Heart right ventricle (tissue), 16 donors: ENCODE data around the gene EMCN. TPM values are rescaled to one million over a fixed set of nuclear protein-coding genes. Genes with fewer than 3 reads are reported as not detected.

Experiments used
- ATAC-seq, 8 donors: fragments of 200-7000 bp; cut with Tn5 transposase; one replicate each; pipeline ENCODE4 v1.9.1; 2020; ENCODE audit warnings: mild to moderate bottlenecking in 8 of 8, moderate library complexity in 8 of 8, moderate number of reproducible peaks in 1 of 8
- DNase-seq, 2 donors: peaks; one replicate each; pipeline ENCODE4 v3.0.0-alpha.2; 2020
- H3K27ac ChIP-seq, 10 donors: fragments of 200-600 bp; sonication (generic) in 2 of 10; one replicate each; pipeline versions ENCODE4 v1.5.0 to v1.8.0; 2020 to 2022; ENCODE audit warnings: mild to moderate bottlenecking in 3 of 10
- H3K27me3 ChIP-seq, 7 donors: fragments of 200-600 bp; one replicate each; pipeline ENCODE4 v1.8.0; 2021 to 2022; ENCODE audit warnings: mild to moderate bottlenecking in 2 of 7
- H3K36me3 ChIP-seq, 9 donors: fragments of 200-600 bp; sonication (generic) in 1 of 9; one replicate each; pipeline versions ENCODE4 v1.5.0 to v1.8.0; 2020 to 2022; ENCODE audit warnings: mild to moderate bottlenecking in 2 of 9
- H3K4me1 ChIP-seq, 9 donors: fragments of 200-600 bp; sonication (generic) in 1 of 9; one replicate each; pipeline versions ENCODE4 v1.5.0 to v1.8.0; 2020 to 2022; ENCODE audit warnings: mild to moderate bottlenecking in 4 of 9
- H3K4me3 ChIP-seq, 10 donors: fragments of 200-600 bp; sonication (generic) in 2 of 10; one replicate each; pipeline versions ENCODE4 v1.5.0 to v1.8.0; 2020 to 2022; ENCODE audit warnings: mild to moderate bottlenecking in 7 of 10, moderate library complexity in 2 of 10
- H3K9me3 ChIP-seq, 11 donors: fragments of 200-600 bp in 10 of 11; sonication (generic) in 2 of 11; one replicate each; pipeline versions ENCODE4 v1.5.0 to v1.8.0; 2013 to 2022; ENCODE audit warnings: mild to moderate bottlenecking in 2 of 11, control low read depth in 1 of 11, moderate library complexity in 1 of 11
- WGBS, 2 donors: extraction: QIAGEN DNeasy Blood & Tissue Kit; methylation state at CpG; one replicate each; pipeline ENCODE4 v1.1.7; 2013; ENCODE audit warnings: inconsistent platforms in 1 of 2; 5-methylcytosine and 5-hydroxymethylcytosine counted together
- intact Hi-C, 10 donors: fragments of 100-400 bp; cut with DNase I; formaldehyde crosslinking; loops; one replicate each; pipeline versions ENCODE4 v1.11.1 to v1.14.2; 2022
- polyA plus RNA-seq, 2 donors: library from polyadenylated mRNA; stranded (reverse); fragments of 200-250 nt; gene quantifications; one replicate each; pipeline ENCODE4 v1.2.3, GENCODE V29; 2013
- total RNA-seq, 10 donors: library from RNA; stranded (reverse); fragmentation: NEBNext Ultra II Directional in 3 of 10; extraction: Animal tissue kit (Norgen Biotek cat#: 25700) in 3 of 10; gene quantifications; one replicate each; pipeline versions ENCODE4 v1.2.1 to v1.2.4, GENCODE V29; 2021 to 2023
- TF ChIP-seq, protein P1 (sequence below), 9 donors: fragments of 200-600 bp; sonication (generic) in 2 of 9; IDR thresholded peaks; one replicate each; pipeline versions ENCODE4 v1.5.0 to v1.8.0; 2021 to 2022; ENCODE audit warnings: antibody characterized with exemption in 9 of 9, mild to moderate bottlenecking in 5 of 9, moderate library complexity in 1 of 9
- donor health status: Arrhythmogenic right ventricular cardiomyopathy.
- donor health status: ischemic (EF 13 %, LVEDD 7.1; RV severe dilation, severe dysfunction).
- donor health status: healthy with polysubstance abuse.
- donor health status: DM: no; HTN: yes; CAD: no.
- donor health status: DM: no; HTN: no; CAD: no.
- donor health status: ischemic (EF 25% LVEDD 6.9; RV normal size, moderate dysfunction).
- donor health status: ischemic (EF 25% LVEDD 5.7; RV mildly dilated, moderate dysfunction).
- donor health status: healthy.
- donor health status: DM: yes; HTN: yes; CAD: no.
- donor health status: Ischemic cardiomyopathy.
- donor health status: ischemic (EF 35%, LVEDD 5.7; RV mildly dilated, moderate dysfunction).
- donor health status: nonischemic (EF 11% LVEDD 7.7; RV severe dilation, severe dysfunction).
- donor health status: DM: yes; HTN: yes; CAD: no.
- donor health status: PGD.
- donor health status: ischemic (EF 29% LVEDD 5.4; RV normal size, mild dysfunction).
- donor health status: nonischemic (EF 23%, LVEDD 6.1; RV moderate dilation, normal function).

Gene EMCN
- total and polyA plus RNA-seq, 12 donors: 14.8 to 49.0 (median 32.3) TPM

DNA sequence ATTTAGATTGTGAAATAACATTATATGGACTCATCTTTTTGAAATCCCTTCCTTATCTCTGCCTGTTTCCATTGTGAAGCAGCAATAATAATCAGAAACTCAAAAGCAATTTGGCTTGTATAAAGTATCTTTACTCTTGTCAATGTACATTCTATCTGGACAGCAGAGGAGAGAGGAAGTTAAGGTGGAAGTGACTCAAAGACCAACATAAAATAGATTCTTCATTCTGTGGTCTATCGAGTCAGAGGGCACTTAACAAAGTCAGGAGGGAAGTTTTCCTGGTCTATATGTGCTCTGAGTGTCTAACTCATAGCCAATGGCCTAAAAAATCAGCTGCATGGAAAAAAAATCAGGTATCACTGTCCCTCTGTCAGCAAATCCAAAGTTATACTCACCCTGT is 155.5 kb downstream of the EMCN start:
- Histone ChIP-seq H3K4me3 (no peak overlapping the region), H3K9me3 (peaks cover 0 to 12% (median 0%) of the 10 kb centered on the region in 11 donors), H3K27me3 (no peaks in the 10 kb centered on the region), H3K36me3 (no peaks in the 10 kb centered on the region), H3K4me1 (peaks cover 0 to 10% (median 0%) of the 10 kb centered on the region in 9 donors), H3K27ac (no peak overlapping the region)
- TF ChIP-seq, protein P1, sequence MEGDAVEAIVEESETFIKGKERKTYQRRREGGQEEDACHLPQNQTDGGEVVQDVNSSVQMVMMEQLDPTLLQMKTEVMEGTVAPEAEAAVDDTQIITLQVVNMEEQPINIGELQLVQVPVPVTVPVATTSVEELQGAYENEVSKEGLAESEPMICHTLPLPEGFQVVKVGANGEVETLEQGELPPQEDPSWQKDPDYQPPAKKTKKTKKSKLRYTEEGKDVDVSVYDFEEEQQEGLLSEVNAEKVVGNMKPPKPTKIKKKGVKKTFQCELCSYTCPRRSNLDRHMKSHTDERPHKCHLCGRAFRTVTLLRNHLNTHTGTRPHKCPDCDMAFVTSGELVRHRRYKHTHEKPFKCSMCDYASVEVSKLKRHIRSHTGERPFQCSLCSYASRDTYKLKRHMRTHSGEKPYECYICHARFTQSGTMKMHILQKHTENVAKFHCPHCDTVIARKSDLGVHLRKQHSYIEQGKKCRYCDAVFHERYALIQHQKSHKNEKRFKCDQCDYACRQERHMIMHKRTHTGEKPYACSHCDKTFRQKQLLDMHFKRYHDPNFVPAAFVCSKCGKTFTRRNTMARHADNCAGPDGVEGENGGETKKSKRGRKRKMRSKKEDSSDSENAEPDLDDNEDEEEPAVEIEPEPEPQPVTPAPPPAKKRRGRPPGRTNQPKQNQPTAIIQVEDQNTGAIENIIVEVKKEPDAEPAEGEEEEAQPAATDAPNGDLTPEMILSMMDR (IDR thresholded peaks at IDR 0.05): no peak
- ATAC-seq (no peak), DNase-seq (no peak)
- 55 to 57% methylated on average over 1 of the region's 1 CpG for WGBS, 2 donors
- intact Hi-C loops: no loop called here

DNA sequence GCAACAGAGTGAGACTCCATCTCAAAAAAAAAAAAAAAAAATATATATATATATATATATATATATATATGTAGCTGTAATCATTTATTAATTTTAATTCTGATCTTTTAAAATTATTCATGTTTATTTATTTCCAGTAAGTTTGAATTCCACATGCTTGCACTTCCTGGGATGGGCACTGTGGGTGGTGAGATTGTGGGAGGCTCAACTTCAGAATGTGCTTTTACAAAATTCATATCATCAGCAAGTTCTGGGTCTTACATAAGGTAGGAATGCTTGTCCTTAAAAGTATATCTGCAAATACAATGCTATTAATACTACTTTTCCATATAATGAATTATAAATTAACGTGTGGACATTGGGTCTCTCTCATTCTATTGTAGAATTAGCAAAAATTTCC is 156.5 kb downstream of the EMCN start:
- Histone ChIP-seq H3K36me3 (no peaks in the 10 kb centered on the region), H3K9me3 (peaks cover 0 to 20% (median 0%) of the 10 kb centered on the region in 11 donors), H3K4me3 (no peak overlapping the region), H3K4me1 (peaks cover 0 to 10% (median 0%) of the 10 kb centered on the region in 9 donors), H3K27me3 (no peaks in the 10 kb centered on the region), H3K27ac (no peak overlapping the region)
- intact Hi-C loops: no loop called here
- DNase-seq (no peak), ATAC-seq (no peak)
- TF ChIP-seq, protein P1 (IDR thresholded peaks at IDR 0.05): no peak
- 92 to 93% methylated on average over 1 of the region's 1 CpG for WGBS, 2 donors

DNA sequence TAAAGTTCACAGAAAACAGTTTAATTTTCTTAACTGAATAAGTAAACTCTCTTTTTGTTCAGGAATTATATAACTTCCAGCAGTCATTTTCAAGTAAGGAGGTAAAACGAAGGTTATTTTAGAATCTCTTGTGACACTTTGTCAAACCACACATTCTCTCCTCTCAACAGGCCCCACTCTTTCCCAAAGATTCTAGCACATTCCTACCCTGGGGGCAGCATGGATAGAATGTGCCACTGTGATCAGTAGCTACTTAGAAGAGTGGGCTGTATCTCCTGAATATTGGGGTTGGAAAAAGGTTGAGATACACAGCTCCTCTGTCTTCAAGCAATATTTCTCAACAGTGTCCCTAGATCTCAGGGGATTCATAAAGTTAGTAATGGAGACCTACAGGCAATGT is 157.6 kb downstream of the EMCN start:
- Histone ChIP-seq H3K36me3 (no peaks in the 10 kb centered on the region), H3K9me3 (peaks cover 0 to 27% (median 0%) of the 10 kb centered on the region in 11 donors), H3K27ac (no peak overlapping the region), H3K27me3 (no peaks in the 10 kb centered on the region), H3K4me1 (peaks cover 0 to 10% (median 0%) of the 10 kb centered on the region in 9 donors), H3K4me3 (no peak overlapping the region)
- DNase-seq (no peak), ATAC-seq (no peak)
- TF ChIP-seq, protein P1 (IDR thresholded peaks at IDR 0.05): no peak
- intact Hi-C loops: no loop called here
- WGBS, 2 donors: 45 to 61% methylated on average over 1 of the region's 1 CpG

DNA sequence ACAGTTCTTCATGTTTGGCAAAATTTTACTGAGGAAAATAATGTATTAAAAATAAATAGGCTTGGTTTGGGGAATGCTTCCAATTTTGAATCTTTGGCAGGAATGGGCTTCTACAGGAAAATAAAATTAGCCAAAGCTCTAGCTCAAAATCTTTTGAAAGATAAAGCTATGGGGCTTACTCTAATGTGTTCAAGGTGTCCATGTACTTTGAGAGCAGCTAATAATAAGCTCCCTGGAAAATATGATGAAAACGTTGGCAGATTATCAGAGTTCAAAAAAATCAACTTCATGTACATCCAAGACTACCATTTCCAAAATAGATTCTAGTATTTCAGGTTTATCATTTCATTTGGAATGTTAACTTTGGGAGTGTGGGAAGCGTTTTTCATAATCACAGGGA is 158.4 kb downstream of the EMCN start:
- Histone ChIP-seq H3K36me3 (no peaks in the 10 kb centered on the region), H3K27ac (no peak overlapping the region), H3K4me1 (peaks cover 0 to 10% (median 0%) of the 10 kb centered on the region in 9 donors), H3K9me3 (peaks cover 0 to 27% (median 0%) of the 10 kb centered on the region in 11 donors), H3K4me3 (no peak overlapping the region), H3K27me3 (no peaks in the 10 kb centered on the region)
- WGBS, 2 donors: 49 to 52% methylated on average over 2 of the region's 2 CpGs
- DNase-seq (no peak), ATAC-seq (no peak)
- intact Hi-C loops: no loop called here
- TF ChIP-seq, protein P1 (IDR thresholded peaks at IDR 0.05): no peak
